Hematopoietic multipotent progenitor cell treated with erythropoietin and hydrocortisone succinate and interleukin-3 and kit ligand, for 8 days (in vitro differentiated cells): ENCODE measurements around the gene UBTD1.
"Not testable (repeated sequence)": the region's sequence is repeated elsewhere in the genome, so short reads cannot be mapped to it uniquely, and the experiment has no call there.

Experiments used
- DNase-seq: peaks from one replicate; pipeline ENCODE4 v3.0.0-alpha.2; 2015

The UBTD1 gene

DNA sequence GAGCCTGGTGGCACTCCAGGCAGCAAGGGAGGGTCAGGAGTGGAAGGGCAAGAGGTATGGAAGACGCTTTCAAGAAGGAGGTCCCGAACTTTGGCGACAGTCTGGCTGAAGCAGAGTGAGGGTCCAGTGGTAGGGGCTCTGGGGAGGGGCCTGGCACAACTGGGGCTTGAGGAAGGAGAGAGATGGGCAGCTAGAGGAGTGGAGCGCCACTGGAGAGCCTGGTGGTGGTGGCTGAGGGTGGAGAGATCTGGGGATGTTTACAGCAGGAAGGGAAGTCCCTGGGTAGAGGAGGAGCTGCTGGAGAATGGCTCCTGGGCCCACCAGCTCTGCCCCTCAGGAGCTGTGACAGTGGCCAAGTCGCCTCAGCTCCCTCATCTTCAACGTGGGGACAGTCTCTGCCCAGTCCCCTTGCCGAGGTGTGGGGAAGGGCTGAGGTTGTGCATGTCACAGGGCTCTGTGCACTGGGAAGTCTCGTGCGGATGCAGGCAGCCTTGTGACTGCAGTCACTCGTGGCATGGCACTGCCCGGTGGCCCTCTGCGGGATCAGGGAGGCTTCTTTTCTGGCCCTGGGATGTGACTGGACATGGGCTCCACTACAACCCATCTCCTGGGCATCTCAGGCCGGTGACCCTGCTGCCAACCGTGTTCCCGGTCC, 18.5 kb downstream of the UBTD1 start:
- DNase-seq: no peak

DNA sequence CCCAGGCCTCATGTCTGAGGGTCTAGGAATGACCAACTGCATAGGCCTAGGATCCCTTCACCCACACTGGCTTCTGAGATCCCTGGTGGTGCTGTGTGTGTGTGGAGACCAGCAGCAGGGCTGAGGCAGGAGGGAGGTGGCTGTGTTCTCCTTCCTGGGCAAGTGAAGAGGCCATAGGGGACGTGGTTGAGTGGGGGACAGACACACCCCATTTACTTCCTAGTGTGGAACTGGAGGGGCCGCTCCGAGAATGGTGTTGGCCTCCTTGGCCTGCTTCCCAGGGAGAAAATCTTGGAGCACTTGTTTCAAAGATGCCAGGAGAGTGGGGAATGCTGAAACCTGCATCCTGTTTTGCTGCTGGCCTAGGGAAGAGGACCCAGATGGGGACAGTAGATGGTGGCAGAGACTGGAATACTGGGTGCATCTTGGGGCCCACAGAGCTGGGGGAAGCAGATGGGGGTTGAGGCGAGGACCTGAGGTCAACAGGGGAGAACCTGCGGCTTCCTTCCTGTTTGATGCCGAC, 19.1 kb downstream of the UBTD1 start:
- DNase-seq: no peak

DNA sequence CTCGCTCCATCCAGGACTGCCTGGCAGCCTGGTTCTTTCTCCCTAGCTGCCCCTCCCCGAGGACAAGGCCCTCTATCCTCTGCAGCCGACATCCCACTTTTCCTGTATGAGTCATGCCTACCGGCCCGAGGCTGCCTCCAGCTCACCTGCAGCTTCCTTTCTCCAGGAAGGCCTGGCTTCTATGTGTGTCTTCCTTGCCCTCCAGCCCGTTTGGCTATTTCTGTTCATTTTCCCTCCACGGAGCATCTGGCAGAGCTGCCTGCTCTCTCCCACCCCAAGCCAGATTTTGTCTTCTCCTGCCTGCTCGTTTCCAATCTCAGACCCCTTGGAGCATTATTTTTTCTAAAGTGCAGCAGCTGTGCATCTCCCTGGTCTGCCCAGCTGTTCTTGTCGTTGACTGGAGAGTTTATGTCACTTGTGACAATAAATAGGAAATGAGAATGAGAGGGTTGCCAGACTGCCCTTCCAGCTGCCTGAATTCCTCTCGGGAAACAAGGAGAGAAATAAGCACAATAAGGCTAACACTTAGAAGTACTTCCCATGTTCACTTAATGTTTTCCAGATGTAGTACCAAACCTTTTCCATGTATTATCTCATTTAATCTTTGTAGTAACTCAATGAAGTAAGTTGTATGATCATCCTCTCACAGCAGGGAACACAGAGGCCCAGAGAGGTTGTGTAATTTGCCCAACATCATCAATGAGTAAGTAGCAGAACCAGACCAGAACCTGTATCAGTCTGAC, 19.7 kb downstream of the UBTD1 start:
- DNase-seq: no peak

DNA sequence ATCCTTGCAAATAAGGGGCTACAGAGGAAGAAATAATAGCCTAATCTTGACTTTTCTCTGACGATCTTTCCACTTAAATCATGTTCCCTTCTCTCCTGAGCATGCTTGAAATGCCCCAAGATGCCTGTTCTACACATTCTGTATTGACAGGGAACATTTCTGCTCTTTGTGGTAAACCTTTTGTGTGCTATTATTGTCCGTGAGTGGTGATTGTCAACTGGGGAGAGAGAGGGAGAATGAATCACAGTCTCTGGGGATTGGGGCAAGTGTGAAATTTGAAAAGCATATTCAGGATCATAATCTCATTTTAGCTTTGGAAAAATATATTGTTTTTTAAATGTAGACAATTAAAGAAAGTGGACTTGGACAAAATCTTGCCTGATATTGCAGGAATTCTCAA, 20.6 kb downstream of the UBTD1 start:
- DNase-seq: no peak

DNA sequence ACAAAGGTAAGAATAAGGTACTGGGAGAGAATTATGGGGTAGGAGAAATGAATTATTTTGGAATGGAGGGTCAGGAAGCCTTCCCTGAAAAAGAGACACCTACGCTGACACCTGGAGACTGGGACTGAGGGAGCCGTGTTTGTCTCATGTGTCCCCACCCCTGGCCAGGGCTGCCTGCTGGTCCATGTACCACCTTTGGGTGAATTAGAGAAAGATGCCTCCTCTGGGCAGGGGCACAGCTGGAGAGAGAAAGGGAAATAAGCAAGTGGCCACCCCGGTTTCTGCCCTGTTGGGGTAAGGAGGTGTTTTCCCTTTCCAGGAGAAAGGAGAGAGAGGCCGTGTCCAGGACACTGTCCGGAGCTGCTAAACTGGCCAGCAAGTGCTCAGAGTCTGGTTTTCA, 21.8 kb downstream of the UBTD1 start:
- DNase-seq: no peak

DNA sequence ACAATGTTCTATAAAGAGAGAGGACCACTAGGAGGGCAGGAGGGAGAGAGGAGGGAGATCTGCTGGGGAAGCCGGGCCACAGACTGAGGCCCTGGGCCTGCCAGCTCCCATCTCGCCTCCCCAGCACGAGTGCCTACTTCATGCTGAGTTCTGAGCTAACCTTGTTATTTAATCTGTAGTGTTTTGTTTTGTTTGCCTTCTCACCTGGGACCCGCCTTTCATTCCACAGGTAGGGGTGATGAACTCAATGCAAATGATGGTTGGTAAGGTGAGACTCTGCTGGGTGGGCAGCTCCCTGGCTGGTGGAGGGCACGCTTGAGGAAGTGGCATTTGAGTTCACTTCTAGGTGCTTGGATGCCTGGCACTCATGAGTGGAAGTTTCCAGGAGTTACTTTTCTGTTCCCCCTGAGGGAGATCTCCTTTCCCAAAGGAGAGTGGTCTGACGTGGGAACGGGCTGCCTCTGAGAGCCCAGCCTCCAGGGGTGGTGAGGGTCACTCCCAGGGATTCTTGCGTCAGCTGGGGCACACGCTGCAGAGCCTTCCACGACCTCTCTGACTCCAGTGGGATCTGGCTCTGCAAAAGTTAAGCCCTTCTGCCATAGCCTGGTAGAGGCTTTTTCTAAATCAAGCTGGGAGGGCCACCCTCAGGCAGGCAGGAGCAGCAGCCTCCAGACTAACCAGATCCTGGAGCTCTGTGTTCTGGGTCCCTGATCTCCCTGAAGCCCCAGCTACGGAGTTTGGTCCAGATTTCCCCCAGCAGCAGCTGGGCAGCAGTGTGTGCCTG, 22.4 kb downstream of the UBTD1 start:
- DNase-seq: no peak

DNA sequence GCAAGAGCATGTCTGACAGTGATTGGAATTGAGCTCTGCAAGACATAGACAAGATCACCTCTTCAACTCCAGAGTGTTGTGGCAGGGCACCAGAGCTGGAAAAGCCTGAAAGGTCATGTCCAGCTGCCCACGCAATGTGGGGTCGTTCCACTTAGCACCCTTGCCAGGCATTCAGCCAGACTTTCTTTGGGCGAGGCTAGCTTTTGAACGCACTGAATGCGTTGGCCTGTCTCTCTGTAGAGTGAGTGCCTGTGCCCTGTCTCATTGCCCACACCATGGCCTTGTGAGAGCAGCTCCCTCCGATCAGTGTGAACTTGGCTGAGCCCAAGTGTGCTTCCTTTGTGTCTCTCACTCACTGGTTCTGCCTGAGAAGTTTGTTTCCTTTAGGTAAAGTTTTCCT, 23.3 kb downstream of the UBTD1 start:
- no peak for DNase-seq

DNA sequence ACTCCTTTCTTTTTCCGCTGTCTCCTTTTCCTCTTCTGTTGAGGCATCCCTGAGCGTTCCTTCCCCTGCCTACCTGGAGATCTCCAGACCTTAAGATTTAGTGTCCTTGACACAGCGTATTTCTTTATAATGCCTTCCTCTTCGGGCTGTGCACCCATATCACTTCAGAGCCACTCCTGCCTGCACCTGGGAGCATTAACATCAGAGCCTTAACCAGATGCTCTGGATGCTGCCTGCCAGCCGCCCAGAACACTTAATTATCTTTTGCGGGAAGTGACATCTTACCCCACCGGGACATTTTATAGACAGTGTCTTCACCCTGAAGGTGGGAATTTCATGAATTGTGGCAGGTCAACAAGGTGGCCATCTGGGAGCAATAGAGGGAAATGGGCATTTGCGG, 24.2 kb downstream of the UBTD1 start:
- no peak for DNase-seq

DNA sequence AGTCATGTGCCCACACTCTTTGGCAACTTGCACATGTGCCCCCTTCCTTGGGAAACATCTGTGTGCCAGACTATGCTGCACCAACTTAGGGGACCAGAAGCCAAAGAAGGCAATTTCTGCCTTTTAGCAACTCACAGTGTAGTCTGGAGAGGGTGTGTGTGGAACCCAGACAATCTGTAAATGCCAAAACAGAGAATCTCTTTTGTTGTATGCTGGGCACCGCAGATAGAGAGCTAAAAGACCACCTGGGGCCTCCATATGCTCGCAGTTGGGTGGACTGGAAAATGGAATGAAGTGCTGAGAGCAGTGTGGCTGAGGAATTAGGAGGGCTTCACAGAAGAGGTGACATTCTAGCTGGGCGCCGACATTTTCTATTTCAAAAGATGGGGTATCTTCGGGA, 26.4 kb downstream of the UBTD1 start:
- DNase-seq: no peak

DNA sequence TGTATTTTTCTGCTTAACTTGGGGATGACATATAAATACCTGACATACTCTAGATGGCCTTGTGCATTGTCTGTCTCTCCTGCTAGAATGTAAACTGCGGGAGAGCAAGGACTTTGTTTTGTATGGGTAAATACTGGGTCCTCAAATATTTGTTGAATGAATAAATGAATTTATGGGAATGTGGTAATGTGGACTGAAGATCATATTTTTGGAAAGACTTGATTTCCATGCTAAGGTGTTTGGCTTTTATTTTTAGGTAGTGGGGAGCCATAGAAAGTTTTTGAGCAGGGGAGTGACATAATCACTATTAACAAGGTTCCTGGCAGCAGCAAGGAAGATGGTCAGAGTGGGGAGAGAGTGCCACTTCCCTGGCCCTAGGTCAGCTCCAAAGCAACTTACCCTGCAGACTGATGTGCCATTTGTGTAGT, 27.0 kb downstream of the UBTD1 start:
- no peak for DNase-seq

DNA sequence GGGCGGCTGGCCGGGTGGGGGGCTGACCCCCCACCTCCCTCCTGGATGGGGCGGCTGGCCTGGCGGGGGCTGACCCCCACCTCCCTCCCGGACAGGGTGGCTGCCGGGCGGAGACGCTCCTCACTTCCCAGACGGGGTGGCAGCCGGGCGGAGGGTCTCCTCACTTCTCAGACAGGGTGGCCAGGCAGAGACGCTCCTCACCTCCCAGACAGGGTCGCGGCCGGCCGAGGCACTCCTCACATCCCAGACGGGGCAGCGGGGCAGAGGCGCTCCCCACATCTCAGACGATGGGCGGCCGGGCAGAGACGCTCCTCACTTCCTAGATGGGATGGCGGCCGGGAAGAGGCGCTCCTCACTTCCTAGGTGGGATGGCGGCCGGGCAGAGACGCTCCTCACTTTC, 30.2 kb downstream of the UBTD1 start:
- DNase-seq: not testable (repeated sequence)

DNA sequence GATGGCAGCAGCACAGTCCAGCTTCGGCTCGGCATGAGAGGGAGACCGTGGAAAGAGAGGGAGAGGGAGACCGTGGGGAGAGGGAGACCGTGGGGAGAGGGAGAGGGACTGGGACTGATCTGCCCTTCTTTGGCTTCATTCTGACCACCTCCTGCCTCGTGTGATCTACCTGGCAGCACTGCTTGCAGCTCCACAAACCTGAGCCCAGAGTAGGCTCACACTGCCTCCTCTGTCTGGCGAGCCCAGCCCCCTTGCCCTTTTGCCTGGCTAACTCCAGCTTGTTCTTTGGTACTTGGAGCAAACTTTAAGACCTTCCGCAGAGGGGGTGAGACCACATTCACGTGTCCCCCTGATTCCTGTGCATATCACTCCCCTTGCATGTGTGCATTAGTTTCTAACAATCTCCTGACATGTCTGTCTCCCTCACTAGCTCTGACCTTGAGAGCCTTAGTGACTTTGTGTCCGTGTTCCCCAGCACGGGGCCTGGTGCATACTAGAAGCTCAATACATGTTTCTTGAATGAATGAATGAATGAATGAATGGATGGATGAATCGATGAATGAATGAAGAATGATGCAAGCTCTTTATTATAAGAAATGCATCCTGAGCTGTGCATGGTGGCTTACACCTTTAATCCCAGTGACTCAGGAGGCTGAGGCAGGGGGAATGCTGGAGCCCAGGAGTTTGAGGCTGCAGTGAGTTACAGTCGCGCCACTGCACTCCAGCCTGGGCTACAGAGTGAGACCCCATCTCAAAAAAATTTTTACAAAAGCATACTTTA, 31.2 kb downstream of the UBTD1 start:
- DNase-seq: no peak

DNA sequence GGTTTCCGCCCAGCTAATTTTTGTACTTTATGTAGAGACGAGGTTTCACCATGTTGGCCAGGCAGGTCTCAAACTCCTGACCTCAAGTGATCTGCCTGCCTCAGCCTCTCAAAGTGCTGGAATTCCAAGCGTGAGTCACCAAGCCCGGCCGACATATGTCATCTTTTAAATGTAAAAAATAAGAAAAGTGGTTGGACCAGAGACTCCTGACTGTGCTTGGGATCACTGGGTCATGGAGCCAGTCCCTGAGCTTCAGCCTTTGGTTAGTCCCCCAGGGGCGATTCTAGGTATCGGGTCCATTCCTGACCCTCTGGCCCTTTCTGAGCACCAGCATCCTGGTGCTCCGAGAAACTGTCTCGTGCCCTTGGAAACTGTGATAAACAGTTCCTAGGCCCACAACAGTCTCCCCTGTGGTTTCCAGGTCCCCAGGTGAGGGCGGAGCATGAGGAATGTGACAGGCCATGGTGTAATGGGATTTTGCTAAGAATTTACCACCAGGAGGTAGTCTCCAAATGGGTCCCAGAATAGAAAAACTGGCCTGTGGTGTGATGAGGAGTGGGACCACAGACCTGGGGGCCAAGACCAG, 32.8 kb downstream of the UBTD1 start:
- DNase-seq: no peak

DNA sequence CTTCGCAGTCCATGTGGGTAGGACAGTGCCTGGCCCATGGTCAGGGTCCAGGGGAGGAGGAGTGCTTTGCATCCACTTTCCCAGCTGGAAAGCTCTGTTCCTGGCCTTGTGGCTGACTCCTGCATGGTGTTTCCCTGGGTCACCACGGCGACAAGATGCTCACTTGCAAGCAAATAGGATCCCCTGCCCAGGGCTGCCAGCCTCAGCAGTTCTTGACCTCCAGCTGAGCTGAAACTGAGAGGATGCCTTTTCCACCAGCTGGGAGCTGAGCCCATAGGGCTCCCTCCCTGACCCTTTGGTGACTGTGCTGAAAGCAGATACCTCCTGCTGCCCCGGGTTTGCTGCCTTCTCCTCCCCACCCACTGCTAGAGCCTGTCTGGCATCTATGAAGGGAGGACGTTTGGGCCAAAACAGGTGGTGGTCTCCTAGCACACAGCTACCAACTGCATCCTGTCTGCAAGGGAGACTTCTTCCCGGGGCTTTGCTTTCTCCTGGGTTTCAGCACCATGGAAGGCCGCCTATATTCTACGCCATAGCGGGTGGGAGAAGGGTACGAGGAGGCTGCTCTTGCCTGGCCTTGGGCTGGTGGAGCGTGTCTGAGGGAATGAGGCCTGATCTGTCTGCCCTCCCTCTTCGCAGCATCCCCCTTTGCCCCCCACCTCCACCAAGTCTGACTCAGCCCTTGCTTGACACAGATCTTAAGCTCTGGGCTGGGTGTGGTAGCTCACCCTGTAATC, 34.4 kb downstream of the UBTD1 start:
- DNase-seq: no peak

DNA sequence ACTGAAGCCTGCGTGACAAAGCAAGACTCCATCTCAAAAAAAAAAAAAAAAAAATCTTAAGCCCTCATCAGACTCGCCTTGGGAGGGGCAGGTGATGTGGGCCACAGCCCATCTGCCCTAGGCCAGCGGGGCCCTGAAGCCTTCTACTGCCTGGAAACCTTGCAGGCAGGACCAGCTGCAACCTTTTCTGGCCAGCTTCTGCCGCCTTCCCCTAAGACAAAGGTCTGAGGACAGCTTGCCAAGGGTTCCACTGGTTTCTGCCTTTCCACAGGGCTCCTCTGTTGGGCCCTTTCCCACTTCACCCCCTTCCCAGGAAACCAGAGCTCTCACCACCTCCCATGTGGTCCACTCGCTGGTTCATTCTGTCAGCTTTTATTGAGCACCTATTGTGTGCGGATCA, 35.2 kb downstream of the UBTD1 start:
- no peak for DNase-seq

DNA sequence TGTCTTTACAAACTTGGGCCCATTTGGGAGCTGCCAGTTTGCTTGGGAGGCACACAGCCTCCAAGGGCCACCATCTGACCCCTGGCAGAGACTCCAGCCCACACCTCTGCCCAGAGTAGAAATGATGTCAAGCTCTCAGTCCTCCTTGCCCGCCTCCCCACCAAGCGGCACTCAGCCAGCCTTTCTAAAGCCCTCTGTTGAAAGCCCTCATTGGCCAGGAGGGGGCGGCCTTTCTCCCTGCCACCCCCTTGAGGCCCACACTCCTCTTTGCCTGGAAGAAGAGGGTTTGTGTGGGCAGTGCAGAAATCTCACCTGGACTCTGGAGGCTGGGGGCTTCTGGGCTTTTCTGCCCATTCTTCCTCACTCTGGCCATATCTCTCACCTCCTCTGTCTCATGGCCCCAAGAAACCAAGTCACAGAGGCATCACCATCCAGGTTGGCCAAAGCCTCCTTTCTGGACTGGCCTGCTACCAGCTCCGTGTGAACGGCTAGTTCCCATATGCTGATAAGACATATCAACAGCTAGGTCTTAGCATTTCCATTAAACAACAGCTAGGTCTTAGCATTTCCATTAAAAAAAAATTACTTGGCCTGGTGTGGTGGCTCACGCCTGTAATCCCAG, 36.1 kb downstream of the UBTD1 start:
- peak; percentile 50 for DNase-seq

DNA sequence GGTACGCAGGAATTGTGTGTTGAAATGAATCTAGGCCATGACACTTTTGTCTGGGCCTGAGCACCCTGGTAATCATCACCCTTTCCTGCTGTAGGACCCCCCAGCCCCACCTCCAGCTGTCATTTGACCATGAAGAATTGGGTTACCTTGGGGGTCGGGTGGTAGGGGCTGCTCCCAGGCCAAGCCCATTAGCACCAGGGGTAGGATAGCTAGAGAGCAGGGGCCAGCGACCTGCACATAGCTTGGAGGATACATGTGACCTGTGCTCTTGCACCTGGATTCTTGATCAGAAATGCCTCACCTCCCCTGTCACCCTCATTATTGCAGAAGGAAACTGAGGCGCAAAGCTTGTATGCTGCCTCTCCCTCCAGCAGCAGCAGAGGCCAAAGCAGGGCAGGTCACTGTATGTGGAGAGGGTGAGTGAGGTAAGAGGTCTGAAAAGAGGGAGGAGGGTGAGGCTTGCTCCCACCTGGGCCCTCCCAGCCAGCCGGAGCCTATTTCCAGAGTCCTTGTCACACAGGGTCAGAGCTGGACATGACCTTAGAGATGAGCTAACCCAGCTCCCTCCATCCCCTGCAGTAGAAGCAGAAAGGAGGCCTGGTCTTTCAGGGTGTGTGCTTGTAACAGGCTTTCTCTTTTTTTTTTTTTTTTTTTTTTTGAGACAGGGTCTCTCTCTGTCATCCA, 38.6 kb downstream of the UBTD1 start:
- DNase-seq: no peak

DNA sequence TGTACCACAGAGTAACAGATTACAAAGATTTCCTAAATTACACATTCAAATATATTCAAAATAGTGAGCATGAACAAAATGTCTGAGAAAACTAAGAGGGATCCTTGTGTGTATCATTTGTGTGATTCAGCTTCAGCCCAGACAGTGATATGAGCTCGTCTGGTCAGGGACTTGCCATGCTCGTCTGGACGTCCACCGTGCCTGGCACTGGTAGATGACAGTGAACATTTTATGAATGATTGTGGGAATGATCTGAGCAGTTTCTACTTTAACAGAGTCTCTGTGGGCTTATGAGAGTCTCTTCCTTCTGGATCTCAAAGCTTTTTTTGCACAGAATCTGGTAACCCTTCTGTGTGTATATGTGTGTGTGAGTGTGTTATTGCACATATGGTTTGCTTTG, 39.7 kb downstream of the UBTD1 start:
- DNase-seq: no peak

DNA sequence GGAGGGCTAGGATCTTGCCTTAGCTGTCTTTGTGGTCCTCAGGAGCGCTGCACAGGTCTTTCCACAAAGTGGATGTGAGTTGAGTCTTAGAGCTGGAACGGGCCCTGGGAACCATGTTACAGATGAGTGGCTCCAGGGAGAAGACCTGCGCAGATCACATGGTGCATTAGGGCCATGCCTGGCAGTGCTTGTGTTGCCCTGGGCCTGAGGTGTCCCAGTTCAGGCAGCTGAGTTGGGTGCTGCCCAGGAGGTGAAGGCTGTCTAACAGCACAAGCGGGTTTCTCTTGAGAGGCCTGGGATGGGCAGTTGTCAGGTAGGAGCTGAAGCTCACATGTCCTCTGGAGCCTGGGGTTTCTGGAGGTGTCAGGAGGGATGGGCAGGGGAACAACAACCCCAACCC, 40.1 kb downstream of the UBTD1 start:
- DNase-seq: no peak

DNA sequence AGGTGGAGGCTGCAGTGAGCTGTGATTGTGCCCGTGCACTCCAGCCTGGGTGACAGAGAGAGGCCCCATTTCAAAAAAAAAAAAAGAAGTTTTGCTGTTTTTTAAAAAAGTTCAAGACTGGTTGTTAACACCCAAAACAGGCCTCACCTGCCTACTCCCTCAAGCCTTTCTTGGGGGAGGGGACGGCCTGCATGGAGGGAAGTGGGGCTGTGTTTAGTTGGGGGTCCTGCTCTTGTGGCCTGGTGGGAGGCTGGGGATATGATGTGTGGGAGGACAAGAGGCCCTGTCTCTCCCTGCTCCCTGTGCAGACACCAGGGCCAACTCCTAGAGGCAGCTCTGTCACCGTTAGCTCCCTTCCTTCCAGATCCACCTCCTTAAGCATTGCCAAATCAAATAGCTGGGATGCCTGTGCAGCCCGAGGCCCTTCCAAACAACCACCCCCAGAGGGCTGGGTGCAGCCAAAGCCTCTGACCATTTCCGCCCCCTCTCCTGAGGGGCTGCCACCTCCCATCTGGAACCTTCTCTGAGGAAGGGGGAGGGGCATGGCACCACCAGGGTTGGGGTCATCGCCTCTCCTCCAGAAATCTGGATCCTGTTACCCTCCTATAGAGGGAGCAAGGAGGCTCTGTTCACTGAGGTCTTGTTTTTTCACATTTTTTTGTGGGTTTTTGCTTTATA, 40.9 kb downstream of the UBTD1 start:
- no peak for DNase-seq
